CD4-positive, alpha-beta T cell treated with Interleukin-10 for 1 hour (primary cell): Measurements from ENCODE around the gene HMCN2.

Experiments
- DNase-seq: peaks from one replicate; pipeline ENCODE4 v3.0.0-alpha.2; 2020

The HMCN2 gene

DNA sequence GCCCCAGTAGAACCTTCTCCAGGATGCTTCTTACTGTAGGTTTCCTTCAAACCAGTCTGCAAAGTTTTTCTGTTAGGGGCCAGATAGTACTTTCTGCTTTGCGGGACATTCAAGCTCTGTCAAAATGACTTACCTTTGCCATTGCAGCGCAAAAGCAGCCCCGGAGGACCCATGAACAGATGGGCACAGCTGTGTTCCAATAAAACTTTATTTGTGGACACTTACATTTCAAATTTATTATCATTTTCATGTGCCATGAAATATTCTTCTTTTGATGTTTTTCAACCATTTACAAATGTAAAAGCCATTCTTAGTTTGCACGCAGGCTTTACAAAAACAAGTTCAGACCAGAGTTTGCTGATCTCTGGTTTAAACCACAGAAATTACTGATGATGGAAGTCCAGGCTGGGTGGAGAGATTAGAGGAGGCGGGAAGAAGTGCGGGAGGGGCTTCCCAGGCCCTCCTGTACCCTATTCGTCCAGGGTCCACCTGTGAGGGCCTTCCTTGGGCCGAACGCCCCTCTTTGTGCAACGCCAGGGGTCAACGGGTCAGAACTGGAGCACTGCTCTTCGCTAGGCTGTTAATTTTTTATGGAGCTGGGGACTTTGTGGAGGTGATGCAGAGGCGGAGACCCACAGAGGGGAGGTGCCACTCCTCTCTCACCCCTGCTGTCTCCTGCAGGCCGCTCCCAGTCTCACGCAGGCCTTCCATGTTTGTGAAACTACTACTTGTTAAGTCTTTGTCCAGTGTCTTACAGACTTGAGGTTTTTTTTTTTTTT, 171.6 kb downstream of the HMCN2 start:
- DNase-seq = no peak

DNA sequence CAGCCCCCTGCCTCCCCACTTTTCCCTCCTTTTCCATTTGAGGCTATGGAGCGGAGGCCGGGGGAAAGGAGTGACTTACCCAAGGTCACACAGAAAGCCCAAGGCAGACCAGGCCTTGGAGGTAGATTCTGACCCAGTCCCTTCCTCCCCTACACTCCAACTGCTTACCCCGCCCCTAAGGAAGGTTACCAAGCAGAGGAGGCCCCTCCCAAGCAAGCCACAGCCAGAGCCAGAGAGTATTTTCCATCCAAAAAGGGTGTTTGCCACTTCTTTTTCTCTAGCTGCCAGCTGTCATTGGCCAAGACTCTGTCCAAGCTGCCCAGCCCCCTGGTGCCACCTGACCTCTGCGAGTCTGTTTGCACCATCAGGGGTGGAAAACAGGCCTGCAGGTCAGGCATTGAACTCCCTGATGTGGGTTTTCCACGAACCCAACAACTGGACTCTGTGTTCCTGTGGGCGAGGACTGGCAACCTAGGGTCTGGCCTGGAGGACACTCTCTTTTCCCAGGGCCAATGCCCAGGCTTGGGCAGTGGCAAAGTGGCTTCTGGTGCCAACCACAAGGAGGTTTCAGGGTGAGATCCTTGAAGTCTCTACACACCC, 172.9 kb downstream of the HMCN2 start:
- no peak for DNase-seq

DNA sequence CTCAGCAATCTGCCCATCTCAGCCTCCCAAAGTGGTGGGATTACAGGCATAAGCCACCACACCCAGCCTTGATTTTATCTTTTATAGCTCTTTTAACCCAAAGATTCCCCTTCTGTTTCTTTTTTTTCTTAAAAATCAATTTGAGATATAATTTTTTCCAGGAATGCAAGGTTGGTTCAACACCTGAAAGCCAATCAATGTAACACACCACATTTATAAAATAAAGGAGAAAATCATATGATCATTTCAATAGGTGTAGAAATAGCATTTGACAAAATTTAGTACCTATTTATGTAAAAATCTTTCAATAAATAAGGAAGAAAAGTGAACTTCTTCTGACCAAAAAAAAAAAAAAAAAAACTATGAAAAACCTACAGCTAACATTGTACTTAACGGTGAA, 175.5 kb downstream of the HMCN2 start:
- no peak for DNase-seq

DNA sequence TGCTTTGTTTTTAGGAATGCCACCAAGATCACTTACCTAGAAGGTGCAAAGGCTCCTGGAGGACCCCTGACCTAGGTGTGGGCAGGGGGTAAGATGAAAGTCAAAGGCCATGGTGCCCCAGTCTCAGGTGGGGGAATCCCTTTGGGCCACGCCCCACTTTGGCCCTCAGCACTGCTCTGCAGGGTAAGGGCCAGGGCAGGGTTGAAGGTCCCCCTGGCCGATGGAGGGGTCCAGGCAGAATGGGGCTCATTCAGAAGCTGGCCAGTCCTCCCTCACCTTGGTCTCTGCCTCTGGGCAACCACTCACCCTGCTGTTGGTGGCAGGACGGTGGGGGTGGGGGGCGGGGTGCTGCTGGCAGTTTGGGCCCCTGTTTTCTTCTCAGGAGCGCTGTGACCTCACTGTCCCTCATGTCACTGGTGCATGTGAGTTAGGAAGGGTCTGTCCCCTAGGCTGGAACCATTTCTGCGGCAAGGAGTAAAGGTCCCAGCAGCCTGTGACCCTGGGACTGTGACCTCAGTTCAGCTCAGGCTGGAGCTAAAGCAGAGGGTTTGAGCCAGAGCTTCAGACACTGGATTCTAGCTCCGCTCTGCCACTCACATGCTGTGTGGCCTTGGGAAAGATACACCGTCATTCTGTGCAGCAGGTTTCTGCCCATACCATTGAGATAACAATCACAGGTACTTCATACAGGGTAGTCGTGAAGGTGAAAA, 177.3 kb downstream of the HMCN2 start:
- no peak for DNase-seq

DNA sequence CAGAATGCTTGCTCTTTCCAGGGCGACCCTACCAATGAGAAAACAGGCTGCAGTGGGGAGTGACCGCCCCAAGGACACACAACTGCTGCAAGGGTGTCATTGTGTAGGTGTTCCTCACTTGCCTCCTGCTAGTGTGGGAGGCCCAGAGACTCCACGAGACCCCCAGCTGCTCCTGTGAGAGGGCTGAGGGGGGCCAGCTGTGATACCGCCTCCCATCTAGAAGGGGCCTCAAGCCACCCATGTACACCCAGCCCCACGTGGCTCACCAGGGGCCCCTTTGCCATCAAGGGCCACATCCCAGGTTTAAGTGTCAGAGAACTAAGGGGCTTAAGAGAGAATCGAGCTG, 177.9 kb downstream of the HMCN2 start:
- no peak for DNase-seq

DNA sequence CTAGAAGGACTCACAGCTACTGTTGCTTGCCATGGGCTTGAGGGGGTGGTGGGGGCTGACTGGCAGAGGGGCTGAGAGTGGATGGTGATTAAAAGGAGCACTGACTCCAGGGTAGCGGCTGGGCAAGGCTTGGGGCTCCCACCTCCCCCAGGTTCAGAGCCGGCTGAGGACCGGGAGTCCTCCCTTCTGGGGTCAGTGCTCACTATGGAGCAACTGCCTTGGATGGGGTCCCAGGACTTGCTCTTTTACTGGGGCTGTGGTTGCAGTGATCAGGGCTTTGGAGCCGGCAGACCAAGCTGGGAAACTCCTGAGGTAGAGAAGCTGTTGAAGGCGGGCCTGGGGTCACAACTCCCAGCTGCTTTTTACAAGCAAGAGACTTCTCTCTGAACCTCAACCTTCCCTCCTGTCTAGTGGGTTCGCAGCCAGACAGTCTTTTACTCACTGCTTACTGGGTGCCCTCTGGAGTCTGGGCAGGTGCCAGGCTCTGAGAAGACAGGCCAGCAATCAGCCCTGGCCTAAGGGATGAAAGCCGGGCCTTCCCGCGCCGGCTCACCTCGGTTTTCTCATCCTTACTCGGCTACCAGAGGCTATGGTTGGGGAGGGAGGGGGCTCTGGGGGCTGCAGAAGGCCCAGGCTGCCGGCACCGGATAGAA, 178.4 kb downstream of the HMCN2 start:
- DNase-seq = no peak

DNA sequence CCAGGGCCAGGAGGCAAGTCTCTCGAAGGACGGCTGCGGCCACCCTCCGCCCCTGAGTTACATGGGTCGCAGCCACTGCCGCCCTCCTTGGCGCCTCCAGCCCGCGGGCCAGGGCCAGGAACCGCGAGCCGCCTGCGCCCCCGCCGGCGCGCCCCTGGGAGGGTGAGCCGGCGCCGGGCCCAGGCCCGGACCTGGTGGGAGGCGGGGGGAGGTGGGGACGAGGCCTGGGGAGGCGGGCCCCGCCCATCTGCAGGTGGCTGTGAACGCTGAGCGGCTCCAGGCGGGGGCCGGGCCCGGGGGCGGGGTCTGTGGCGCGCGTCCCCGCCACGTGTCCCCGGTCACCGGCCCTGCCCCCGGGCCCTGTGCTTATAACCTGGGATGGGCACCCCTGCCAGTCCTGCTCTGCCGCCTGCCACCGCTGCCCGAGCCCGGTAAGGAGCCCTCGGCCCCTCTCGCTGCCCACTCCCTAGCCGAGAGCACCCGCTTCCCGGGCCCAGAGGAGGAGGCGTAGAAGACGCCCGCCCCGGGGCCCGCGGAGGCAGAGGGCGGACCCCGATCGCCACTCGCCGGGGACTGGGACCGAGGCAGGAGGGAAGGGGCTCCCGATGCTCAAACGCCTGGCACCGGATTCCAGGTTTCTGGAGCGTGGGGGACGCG, 179.1 kb downstream of the HMCN2 start, which contains the start of gene ASS1:
ASS1 (plus strand) TSS at position 397 of the 657 bp plus-strand sequence. CDS start 7,268 bp downstream, outside the sequence.
- DNase-seq = peak; percentile 40

DNA sequence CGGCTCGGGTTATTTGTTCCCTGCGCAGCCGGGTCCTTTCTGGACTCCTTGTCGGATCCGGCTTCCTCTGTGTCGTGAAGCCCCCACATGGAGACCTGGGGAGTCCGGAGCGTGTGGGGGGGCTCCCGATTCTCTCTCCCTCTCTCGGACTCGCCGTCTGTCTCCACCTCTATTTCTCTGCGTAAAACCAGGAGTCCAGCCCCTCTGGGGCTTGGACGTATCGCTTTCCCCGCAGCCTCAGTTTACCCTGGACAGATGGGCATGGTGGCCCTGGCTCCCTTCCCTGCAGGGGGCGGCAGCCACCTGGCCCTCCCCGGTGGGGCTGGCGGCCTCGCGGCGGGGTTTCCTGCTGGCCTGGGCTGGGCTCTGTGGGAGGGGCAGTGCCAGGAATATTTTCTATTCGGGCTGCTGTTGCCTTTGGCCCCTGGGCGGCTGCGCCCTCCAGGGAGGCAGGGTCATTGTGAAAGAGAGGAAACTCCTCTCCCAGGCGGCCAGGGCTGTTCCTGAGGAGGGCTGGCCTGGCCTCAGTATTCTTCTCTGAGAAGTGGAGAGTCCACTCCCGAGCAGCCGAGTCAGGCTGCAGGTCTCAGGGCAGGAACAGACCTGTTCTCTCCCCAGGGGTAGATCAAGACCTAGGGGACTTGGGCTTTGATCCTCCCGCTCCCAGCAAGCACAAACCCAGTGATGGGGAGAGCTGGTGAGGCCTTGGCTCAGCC, 179.9 kb downstream of the HMCN2 start:
- no peak for DNase-seq

DNA sequence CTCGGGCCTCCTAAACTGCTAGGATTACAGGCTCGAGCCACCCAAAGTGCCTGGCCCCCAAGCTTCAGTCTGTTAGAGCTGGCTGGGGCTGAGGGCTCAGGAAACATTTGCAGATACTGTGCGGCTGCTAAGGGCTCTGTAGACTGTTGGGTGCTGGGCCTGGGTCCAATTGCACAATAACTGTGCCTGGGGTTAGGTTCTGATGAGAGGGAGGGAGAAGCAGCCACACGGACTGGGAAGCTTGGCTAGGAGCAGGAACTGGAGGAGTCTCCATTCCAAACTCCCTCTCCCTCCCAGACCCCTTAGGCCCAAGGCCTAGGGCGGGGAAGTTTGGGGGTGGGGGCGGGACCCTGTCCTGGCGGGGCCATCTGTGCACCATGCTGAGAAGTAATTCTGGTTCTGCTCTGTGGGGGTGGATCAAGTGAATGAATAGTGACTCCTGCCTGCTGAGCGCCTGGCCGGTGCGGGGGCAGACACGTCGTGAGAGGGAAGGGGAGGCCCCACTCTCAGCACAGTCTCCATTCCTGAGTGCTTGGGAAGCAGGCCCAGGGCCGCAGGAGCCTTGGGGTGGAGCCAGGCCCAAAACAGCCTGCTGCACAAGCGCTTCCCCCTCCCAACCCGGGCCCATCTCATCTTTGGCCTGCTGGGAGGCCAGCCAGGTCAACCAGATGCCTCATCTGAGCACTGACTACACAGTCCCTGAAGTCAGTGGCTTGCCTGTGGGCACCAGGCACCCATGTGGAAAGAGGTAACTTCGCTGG, 180.7 kb downstream of the HMCN2 start:
- DNase-seq = no peak

DNA sequence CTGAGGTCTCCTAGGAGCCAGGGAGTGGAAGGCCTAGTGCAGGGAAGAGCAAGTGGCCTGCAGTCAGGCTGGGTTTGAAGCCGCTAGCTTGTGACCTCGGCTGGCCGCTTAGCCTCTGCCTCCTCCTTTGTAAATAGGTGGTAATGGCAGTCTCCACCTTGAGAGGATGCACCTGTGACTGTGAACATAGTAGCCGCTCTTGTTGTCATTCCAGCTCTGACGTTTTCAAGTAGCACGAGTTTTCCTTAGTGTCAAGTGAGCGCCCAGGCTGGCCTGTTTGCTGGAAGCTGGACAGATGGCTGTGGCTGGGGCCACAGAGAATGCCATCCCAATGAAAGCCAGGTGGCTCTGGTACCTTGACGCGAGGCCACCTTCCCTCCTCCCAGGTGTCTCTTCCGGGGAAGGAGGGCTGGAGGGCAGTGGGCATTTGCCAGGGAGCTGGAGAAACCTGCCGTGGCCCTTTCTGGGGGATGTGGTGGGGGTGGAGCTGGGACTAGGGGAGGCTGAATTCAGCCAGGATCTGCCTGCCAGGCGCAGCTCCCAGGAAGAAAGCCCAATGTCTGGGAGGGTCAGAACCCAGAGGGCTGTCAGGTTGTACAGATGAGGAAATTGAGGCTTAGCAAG, 181.7 kb downstream of the HMCN2 start:
- DNase-seq = no peak

DNA sequence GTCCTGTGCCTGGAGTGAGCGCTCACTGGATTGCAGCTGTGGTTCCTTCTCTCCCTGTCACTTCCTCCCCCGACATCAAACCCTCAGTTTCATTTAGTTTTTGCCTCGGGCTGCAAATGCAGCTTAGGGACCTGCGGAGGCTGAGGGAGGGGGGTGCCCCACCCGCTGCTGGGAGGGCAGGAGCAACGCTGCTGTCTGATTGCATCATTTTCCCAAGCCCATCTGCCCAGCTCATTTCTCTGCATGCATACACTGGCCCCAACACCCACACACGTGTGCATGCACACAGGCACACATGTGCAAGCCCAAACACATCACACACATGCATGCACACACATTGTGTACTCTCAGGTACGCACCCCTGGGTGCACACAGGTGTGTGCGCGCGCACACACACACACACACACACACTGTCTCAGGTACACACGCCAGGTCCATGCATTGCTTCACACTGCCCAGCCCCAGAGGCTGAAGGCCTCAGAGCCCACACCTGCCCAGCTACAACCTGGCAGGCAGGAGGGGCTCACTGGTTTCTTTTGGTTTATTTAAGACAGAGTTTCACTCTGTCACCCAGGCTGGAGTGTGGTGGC, 182.6 kb downstream of the HMCN2 start:
- DNase-seq = no peak

DNA sequence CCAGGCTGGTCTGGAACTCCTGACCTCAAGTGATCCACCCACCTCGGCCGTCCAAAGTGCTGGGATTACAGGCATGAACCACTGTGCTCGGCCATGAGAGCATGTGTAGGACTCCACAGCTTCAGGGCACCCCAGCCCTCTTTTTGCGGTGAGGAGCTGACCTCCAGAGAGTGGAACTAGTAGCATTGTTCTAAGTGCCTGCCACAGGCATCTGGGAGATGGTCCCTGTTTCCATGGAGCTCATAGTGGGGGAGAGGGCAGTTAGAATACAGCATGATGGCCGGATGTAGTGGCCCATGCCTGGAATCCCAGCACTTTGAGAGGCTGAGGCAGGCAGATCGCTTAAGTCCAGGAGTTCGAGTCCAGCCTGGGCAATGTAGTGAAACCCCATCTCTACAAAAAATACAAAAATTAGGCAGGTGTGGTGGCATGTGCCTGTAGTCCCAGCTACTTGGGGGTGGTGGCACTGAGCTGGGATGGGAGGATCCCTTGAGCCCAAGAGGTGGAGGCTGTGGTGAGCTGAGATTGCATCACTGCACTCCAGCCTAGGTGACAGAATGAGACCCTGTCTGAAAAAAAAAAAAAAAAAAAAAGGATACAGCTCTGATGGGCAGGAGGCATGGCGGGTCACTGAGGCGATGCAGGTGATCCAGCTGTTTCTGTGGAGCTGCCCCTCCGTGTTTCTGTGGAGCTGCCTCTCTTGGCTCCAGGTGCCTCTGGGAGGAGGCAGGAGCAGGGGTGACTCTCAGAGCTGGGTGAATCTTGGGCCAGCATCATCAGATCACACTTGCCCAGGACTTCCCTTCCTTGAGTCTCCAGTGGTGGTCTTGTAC, 183.4 kb downstream of the HMCN2 start:
- DNase-seq = no peak

DNA sequence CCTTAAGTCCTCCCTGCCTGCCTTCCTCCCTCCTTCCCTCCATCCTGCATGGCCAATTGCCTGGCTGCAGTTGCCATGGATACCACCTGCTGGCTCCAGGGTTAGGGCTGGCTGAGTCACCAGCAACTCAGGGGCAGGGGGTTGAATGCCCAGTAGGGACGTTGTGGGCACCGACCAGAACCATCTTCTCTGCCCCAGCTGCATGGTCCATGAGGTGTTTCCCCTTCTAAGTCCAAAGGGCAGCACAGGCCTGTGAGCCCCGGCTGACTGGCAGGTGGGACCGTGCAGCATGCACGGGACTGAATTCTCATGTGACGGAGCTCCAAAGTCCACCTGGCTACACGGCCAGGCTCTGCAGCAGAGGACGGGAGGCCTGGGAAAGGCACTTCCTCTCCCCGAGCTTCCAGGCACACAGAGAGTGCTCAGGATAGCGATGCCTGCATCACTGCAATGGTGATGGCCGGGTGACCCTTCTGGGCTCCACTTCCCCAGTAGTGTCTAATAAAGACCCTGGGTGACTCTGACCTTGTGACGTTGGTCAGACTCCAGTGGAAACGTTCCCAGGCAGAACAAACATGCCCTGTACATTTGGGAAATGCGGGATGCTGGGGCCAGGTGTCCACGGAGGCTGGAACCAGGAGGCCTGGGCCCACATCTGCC, 184.9 kb downstream of the HMCN2 start:
- DNase-seq = no peak

DNA sequence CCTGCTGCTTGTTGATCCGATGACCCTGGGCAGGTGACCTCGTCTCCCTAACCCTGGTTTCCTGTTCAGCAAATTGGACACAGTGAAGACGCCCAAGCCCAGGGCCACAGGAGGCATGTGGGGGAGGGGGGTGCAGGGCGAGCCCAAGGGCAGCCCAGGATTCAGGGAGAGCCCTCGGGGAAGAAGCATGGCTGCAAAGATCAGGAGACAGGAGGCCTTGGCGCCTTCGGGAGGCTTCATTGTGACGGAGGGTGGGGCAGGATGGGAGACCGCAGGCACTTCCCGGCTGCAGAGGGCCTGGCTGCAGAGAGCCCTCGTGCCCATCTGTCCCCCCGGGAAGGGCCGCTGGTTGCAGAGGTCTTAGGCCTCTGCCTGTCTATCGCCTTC, 185.4 kb downstream of the HMCN2 start:
- no peak for DNase-seq

DNA sequence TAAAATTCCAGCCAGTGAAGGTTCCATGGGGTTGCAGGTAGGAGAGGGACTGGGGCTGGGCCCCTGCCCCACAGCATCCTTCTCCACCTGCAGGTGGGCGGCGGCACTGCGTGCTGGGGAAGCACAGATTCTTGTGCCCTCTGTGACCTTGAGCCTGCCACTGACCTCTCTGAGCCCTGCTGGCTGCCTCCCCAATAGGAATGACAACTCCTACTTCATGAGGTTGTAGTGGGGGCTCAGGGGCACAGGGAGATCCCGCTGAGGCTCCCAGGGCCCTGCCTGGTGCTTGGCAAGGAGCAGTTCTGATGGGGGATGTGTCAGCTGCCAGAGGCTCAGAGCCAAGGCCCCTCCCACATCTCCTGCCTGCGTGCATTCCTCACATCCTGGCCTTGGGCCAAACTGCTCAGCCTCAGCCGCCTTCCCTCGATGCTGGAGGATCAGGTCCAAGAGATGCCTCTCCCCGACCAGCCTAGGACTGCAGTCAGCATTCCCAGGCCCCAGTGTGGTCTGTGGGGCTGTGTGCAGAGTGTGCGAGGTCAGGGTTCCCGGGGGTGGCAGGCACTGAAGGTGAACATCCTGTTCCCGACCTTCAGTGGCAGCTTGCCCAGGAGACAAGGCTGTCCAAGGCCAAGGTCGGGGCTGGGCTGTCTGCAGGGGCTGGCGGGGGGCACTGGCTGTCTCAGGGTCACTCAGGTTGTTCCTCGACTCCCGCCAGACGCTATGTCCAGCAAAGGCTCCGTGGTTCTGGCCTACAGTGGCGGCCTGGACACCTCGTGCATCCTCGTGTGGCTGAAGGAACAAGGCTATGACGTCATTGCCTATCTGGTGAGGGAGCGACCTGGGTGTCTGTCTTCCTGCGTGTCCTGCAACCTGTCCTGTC, 186.2 kb downstream of the HMCN2 start:
- no peak for DNase-seq

DNA sequence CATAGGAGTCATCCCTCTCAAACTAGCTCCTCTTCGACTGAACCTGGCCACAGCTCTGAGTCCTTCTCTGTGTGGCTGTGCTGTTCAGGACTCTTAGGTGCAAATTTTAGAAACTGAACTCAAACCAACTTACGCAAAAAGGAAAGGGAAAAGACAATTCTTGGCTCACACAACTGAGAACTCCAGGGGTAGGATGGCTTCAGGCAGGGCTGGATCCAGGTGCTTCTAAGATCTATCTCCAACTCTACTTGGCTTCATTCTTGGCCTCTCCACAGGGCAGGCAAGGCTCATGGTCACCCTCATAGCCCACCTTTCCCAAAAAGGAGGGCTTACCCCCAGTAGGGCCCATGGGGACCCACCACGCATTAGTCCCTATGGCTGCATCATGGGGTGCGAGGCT, 187.3 kb downstream of the HMCN2 start:
- no peak for DNase-seq

DNA sequence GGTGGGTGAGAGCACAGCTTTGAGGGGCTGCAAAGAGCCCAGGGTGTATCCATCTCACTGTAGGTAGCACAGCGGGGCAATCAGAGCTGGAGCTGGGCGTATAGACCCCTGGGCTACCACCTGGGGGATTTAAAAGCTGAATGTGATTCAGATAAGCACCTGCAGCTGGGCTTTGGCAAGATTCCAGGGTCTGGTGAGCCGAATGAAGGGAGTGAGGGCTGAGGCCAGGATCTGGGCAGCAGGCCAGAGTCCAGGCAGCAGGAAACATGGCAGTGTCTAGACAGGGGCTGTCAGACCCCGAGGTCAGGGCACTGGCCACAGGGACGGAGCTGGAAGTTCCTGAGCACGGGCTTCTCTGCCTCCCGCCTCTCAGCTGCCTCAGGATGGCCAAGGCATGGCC, 187.9 kb downstream of the HMCN2 start:
- no peak for DNase-seq
